Lower lobe of right lung (tissue), 2 donors: ENCODE results near the gene FDX1. TPM values are rescaled to one million over a fixed set of nuclear protein-coding genes. Genes with fewer than 3 reads are reported as not detected.
A peak's percentile ranks its signal among the peaks of the same experiment; 100 is the strongest.

Source experiments
- ATAC-seq, 2 donors: fragments of 200-7000 bp; cut with Tn5 transposase; one replicate each; pipeline ENCODE4 v1.9.1; 2020 to 2022; ENCODE audit warnings: mild to moderate bottlenecking in 2 of 2, moderate library complexity in 2 of 2
- DNase-seq: peaks from one replicate; pipeline ENCODE4 v3.0.0-alpha.2; 2020
- H3K27ac ChIP-seq: fragments of 200-600 bp; one replicate; pipeline ENCODE4 v1.8.0; 2022
- H3K27me3 ChIP-seq: fragments of 200-600 bp; one replicate; pipeline ENCODE4 v1.8.0; 2022; ENCODE audit warnings: low read depth
- H3K36me3 ChIP-seq: fragments of 200-600 bp; one replicate; pipeline ENCODE4 v1.8.0; 2022; ENCODE audit warnings: mild to moderate bottlenecking
- H3K4me1 ChIP-seq: fragments of 200-600 bp; one replicate; pipeline ENCODE4 v1.8.0; 2022
- H3K4me3 ChIP-seq: fragments of 200-600 bp; one replicate; pipeline ENCODE4 v1.8.0; 2022; ENCODE audit warnings: mild to moderate bottlenecking
- H3K9me3 ChIP-seq: fragments of 200-600 bp; one replicate; pipeline ENCODE4 v1.8.0; 2022
- intact Hi-C: fragments of 100-400 bp; cut with DNase I; formaldehyde crosslinking; loops from one replicate; pipeline ENCODE4 v1.11.0; 2022
- total RNA-seq: library from RNA; stranded (reverse); fragmentation: NEBNext Ultra II Directional; extraction: Animal tissue kit (Norgen Biotek cat#: 25700); gene quantifications from one replicate; pipeline ENCODE4 v1.2.1, GENCODE V29; 2021
- TF ChIP-seq, protein P1 (sequence below): fragments of 200-600 bp; IDR thresholded peaks from one replicate; pipeline ENCODE4 v1.8.0; 2022; ENCODE audit warnings: antibody characterized with exemption, mild to moderate bottlenecking
- donor health status: DM: no; HTN: yes; CAD: no; lungs with severe emphysema.

FDX1 gene
- total RNA-seq, 1 donor from 2014 or later = 19.5 TPM

DNA sequence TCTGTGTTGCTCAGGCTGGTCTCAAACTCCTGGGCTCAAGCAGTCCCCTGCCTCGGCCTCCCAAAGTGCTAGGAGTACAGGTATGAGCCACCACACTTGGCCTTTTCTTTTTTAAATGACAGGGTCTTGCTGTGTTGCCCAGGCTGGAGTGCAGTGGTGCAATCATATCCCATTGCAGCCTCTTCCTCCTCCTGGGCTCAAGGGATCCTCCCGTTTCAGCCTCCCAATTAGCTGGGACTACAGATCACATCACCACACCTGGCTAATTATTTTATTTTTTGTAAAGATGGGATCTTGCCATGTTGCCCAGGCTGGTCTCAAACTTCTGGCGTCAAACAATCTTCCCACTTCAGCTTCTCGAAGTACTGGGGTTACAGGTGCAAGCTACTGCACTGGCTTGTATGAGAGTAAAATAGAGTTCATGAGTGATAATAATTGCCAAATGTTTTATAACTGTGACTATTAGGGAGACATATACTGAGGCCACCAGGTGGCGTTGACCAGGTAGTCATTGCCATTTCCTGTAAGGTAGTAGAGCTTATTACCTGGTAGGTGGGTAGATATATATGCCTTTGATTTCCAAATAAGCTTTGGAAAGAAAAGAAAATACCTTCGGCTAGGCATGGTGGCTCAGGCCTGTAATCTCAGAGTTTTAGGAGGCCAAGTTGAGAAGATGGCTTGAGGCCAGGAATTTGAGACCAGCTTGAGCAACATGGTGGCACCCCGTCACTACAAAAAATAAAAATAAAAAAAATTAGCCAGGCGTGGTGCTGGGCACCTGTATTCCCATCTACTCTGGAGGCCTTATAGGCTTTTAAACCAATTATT, 5.4 kb downstream of the FDX1 start:
- ATAC-seq (peak in 1 of 2 donors; percentile 13), DNase-seq (no peak)
- TF ChIP-seq, protein P1, sequence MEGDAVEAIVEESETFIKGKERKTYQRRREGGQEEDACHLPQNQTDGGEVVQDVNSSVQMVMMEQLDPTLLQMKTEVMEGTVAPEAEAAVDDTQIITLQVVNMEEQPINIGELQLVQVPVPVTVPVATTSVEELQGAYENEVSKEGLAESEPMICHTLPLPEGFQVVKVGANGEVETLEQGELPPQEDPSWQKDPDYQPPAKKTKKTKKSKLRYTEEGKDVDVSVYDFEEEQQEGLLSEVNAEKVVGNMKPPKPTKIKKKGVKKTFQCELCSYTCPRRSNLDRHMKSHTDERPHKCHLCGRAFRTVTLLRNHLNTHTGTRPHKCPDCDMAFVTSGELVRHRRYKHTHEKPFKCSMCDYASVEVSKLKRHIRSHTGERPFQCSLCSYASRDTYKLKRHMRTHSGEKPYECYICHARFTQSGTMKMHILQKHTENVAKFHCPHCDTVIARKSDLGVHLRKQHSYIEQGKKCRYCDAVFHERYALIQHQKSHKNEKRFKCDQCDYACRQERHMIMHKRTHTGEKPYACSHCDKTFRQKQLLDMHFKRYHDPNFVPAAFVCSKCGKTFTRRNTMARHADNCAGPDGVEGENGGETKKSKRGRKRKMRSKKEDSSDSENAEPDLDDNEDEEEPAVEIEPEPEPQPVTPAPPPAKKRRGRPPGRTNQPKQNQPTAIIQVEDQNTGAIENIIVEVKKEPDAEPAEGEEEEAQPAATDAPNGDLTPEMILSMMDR = no peak
- Histone ChIP-seq H3K4me1 (peaks cover 43% of the 10 kb centered on the region), H3K4me3 (no peak overlapping the region), H3K27ac (no peak overlapping the region), H3K27me3 (no peaks in the 10 kb centered on the region), H3K9me3 (no peaks in the 10 kb centered on the region), H3K36me3 (peaks cover 28% of the 10 kb centered on the region)
- intact Hi-C loops = loop anchor here (5.0 to 10.0 kb wide), 2 partner anchors 60 to 233 kb away; no protein-coding TSS in a partner anchor

DNA sequence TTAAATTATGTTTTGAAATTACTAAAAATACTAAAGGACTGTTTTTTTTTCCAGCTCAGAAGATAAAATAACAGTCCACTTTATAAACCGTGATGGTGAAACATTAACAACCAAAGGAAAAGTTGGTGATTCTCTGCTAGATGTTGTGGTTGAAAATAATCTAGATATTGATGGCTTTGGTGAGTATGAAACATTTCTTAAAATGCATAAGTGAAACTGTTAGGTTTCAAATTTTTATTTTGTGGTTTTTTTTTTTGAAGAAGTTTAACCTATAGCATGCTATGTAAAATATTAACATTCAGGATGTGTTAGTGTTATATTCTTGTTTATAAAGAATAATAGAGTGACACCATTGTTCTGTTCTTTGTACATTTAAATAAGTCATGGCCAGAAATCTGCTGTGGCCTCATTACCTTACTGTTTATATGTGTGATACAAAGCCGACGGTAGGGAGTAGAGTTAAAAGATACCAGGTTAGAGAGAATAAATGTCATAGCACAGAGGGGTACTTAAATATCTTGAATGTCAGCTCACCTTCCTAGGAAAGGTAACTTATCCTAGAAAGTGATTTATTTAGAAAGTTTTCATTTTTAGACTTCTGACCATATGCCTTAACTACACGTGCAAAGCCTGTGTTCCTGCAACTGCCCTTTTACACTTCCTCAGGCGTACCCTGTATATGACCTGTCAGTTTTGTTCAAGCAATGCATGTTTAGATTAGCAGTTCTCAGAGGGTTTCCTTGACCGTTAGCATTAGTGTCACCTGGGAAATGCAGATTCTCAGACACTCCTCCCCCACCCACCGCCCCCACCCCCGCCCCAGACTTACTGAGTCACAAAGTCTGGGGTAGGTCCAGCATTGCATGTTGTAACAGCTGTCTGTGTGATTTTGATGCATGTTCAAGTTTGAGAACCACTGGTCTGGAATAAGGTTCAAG, 6.3 kb downstream of the FDX1 start:
- no peak for DNase-seq
- TF ChIP-seq, protein P1 = no peak
- Histone ChIP-seq H3K9me3 (no peaks in the 10 kb centered on the region), H3K27me3 (no peaks in the 10 kb centered on the region), H3K36me3 (peaks cover 37% of the 10 kb centered on the region), H3K27ac (no peak overlapping the region), H3K4me1 (peaks cover 41% of the 10 kb centered on the region), H3K4me3 (no peak overlapping the region)
- intact Hi-C loops = loop anchor here (10.0 kb wide), 1 partner anchor 61 kb away; no protein-coding TSS in a partner anchor
- no peak for ATAC-seq

DNA sequence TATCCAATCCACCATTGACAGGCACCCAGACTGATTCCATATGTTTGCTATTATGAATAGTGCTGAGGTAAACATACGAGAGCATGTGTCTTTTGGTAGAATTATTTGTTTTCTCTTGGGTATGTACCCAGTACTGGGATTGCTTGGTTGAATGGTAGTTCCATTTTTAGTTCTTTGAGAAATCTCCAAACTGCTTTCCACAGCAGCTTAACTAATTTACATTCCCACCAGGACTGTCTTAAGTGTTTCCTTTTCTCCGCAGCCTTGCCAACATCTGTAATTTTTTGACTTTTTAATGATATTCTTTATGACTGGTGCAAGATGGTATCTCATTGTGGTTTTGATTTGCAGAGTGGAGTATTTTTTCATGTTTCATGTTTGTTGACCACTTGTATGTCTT, 8.3 kb downstream of the FDX1 start:
- no peak for DNase-seq
- Histone ChIP-seq H3K27ac (no peak overlapping the region), H3K4me1 (peaks cover 21% of the 10 kb centered on the region), H3K27me3 (no peaks in the 10 kb centered on the region), H3K9me3 (no peaks in the 10 kb centered on the region), H3K36me3 (peaks cover 46% of the 10 kb centered on the region), H3K4me3 (no peak overlapping the region)
- TF ChIP-seq, protein P1 = no peak
- intact Hi-C loops = loop anchor here (10.0 kb wide), 1 partner anchor 63 kb away; no protein-coding TSS in a partner anchor
- no peak for ATAC-seq

DNA sequence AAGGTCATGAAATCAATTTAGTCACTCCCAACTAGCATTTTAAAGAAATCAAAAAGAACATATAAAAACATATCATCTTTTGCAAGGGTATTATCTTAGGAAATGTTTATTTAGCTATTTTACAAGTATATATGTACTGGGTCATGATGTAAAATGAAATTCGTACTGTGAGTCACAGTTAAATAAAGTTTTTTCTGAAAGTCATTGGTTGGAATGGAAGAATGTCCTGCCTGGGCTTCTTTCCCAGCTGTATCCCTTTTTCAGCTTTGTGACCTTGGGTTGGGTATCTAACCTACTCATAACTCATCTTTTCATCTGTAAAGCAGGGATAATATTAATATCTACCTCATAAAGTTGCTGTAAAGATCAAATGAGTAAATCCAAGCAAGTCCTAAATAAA, 15.7 kb downstream of the FDX1 start:
- TF ChIP-seq, protein P1 = no peak
- Histone ChIP-seq H3K9me3 (no peaks in the 10 kb centered on the region), H3K27me3 (no peaks in the 10 kb centered on the region), H3K27ac (no peak overlapping the region), H3K4me3 (no peak overlapping the region), H3K36me3 (peaks cover 23% of the 10 kb centered on the region), H3K4me1 (no peaks in the 10 kb centered on the region)
- DNase-seq = no peak
- no peak for ATAC-seq
- intact Hi-C loops = no loop called here

DNA sequence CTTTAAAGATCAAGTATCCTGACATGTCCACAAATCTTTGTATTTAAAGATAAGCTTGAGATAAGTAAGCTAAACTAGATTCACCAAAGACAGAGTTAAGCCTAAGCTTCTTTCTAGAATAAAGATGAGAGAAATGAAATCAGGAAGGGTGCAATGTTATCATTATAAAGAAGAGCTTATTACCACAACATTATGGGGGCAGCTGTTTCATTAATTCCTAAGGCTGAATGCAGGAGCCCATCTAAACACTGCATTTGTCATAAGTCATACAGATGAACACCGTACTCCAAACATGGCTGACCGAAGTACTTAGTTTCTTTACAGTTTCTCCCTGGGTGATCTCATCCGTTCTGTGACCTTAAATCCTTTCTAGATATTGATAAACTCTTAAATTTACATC, 16.3 kb downstream of the FDX1 start:
- H3K27me3 ChIP-seq = no peaks in the 10 kb centered on the region
- ATAC-seq (no peak), DNase-seq (no peak)
- H3K27ac ChIP-seq = no peak overlapping the region
- H3K9me3 ChIP-seq = no peaks in the 10 kb centered on the region
- H3K36me3 ChIP-seq = peaks cover 17% of the 10 kb centered on the region
- intact Hi-C loops = no loop called here
- TF ChIP-seq, protein P1 = no peak
- H3K4me3 ChIP-seq = no peak overlapping the region
- H3K4me1 ChIP-seq = no peaks in the 10 kb centered on the region
